Central memory CD8-positive, alpha-beta T cell (primary cell): ENCODE results near the gene KATNA1.
"Not testable (repeated sequence)": the region's sequence is repeated elsewhere in the genome, so short reads cannot be mapped to it uniquely, and the experiment has no call there.

Source experiments
- ATAC-seq: fragments of 150-1000 bp; cut with Tn5 transposase; replicated peaks from 2 replicates; pipeline ENCODE4 v1.10.0; 2022; ENCODE audit warnings: mild to moderate bottlenecking, moderate FRiP score, moderate number of reproducible peaks; ENCODE audit not compliant: poor library complexity, severe bottlenecking; ENCODE audit errors: extremely low read depth
- DNase-seq, 2 donors: peaks; one replicate each; pipeline ENCODE4 v3.0.0; 2021; ENCODE audit warnings: low spot score in 2 of 2
- H3K27ac Mint-ChIP-seq: one replicate; pipeline ENCODE4 v1.8.0; 2022; ENCODE audit warnings: low read depth, mild to moderate bottlenecking, moderate library complexity, mixed read lengths
- H3K27me3 Mint-ChIP-seq: one replicate; pipeline ENCODE4 v1.8.0; 2022; ENCODE audit warnings: mixed read lengths
- H3K36me3 Mint-ChIP-seq: one replicate; pipeline ENCODE4 v1.8.0; 2022; ENCODE audit warnings: mild to moderate bottlenecking, moderate library complexity, mixed read lengths; ENCODE audit not compliant: insufficient read depth
- H3K4me1 Mint-ChIP-seq: one replicate; pipeline ENCODE4 v1.8.0; 2022; ENCODE audit warnings: mixed read lengths
- H3K4me3 Mint-ChIP-seq: one replicate; pipeline ENCODE4 v1.8.0; 2022; ENCODE audit warnings: mild to moderate bottlenecking, moderate library complexity, mixed read lengths
- H3K9me3 Mint-ChIP-seq: one replicate; pipeline ENCODE4 v1.8.0; 2022; ENCODE audit warnings: mixed read lengths

The KATNA1 gene

DNA sequence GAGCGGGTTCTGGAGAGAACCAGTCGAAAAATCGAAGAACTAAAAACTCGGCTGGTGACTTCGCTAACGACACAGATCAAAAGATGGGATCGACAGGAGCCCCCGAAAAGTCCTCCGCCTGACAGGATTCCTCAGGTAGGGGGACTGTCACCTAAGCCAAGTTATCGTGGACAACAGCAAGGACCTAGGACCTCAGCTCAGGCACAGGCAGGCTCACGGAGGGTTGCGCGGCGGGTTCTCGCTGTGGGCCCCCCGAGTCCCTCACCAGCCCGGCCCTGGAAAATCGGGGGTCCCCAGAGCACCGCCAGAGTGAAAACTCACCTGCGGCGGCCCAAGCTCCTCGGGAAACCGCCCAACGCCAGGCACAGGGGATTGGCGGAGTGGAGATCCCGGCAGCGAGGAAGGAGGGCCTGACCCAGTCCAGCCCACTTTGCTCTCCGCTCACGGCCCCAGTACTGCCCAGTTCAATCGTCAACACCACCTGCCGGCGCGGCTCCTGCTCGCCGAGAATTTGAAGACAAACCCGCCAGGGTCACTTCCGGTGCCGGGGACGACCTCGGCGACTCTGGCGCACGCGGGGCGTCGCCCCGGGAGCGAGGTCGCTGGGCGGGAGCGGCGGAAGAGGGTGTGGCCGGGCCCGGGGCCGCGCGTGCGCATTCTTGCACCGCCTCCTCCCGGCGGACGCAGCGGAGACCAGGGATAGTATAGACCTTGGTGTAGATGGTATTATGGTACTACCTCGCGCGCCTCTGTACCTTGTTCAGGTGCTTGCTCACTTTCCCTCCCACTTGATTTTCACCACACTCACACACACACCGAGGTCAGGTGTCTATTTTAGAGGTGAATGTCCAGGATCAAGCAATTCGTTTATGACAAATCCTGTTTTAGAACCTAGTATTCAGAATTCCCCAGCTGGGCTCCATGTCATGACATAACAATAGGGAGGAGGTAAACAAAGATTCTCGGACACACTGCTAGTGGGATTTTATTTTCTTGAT, at the start of gene KATNA1:
Gene KATNA1 (minus strand): TSS at position 567 of the 998 bp plus-strand sequence. CDS start 10,167 bp downstream, outside the sequence.
- Mint-ChIP-seq H3K4me3 (peak within 1 kb of the TSS; percentile 90), H3K27me3 (no peaks in the 10 kb centered on the region), H3K9me3 (no peaks in the 10 kb centered on the region), H3K36me3 (peaks cover 6% of the 10 kb centered on the region), H3K27ac (peak within 1 kb of the TSS; percentile 88), H3K4me1 (peaks cover 22% of the 10 kb centered on the region)
- DNase-seq (peak; percentile 62 to 68), ATAC-seq (peak; percentile 80)

DNA sequence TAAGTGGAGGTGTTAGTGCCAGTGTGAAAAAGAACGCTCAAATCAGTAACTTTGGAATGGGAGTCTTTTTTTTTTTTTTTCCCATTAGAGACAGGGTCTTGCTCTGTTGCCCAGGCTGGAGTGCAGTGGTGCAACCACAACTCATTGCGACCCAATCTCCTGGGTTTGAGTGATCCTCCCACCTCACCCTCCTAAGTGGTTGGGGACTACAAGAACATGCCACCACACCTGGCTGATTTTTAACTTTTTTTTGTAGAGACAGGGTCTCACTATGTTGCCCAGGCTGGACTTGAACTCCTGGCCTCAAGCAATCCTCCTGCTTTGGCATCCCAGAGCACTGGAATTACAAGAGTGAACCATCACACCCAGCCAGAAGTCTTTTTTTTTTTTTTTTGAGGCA, 49.7 kb upstream of the KATNA1 start:
- no peaks in the 10 kb centered on the region for H3K27me3 Mint-ChIP-seq
- no peaks in the 10 kb centered on the region for H3K9me3 Mint-ChIP-seq
- H3K27ac Mint-ChIP-seq, result no peak overlapping the region
- no peak for ATAC-seq
- H3K4me1 Mint-ChIP-seq, result peaks cover 11% of the 10 kb centered on the region
- no peak for DNase-seq
- peaks cover 30% of the 10 kb centered on the region for H3K36me3 Mint-ChIP-seq
- H3K4me3 Mint-ChIP-seq, result no peak overlapping the region

- Mint-ChIP-seq H3K27me3 (no peaks in the 10 kb centered on the region), H3K27ac (no peak overlapping the region), H3K4me1 (peaks cover 12% of the 10 kb centered on the region), H3K9me3 (no peaks in the 10 kb centered on the region), H3K4me3 (no peak overlapping the region), H3K36me3 (peaks cover 36% of the 10 kb centered on the region)
- ATAC-seq (no peak), DNase-seq (no peak)
Observed at GRCh38 chr6:149696901-149697300, 48.4 kb upstream of the KATNA1 start.

DNA sequence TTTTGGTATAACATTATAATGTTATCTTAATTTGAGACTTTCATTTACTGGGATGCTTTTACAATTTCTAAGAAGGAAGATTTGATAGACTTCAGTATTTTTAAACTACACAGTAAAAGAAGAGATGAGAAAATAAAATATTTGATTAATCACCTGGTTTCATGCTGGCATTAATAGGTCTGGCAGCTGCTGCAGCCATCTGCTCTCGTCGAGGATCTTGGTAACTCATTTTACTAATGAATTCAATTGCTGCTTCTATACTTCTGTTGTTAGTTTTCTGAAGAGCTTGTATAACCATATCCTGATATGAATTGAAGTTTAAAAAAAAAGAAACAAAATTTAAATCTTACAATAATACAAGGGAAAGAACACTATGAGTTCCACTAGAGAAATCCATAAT, 46.4 kb upstream of the KATNA1 start:
- no peak for DNase-seq
- H3K27me3 Mint-ChIP-seq, result no peaks in the 10 kb centered on the region
- H3K27ac Mint-ChIP-seq, result no peak overlapping the region
- H3K4me1 Mint-ChIP-seq, result peaks cover 8% of the 10 kb centered on the region
- no peak overlapping the region for H3K4me3 Mint-ChIP-seq
- no peak for ATAC-seq
- H3K9me3 Mint-ChIP-seq, result no peaks in the 10 kb centered on the region
- peaks cover 40% of the 10 kb centered on the region for H3K36me3 Mint-ChIP-seq

DNA sequence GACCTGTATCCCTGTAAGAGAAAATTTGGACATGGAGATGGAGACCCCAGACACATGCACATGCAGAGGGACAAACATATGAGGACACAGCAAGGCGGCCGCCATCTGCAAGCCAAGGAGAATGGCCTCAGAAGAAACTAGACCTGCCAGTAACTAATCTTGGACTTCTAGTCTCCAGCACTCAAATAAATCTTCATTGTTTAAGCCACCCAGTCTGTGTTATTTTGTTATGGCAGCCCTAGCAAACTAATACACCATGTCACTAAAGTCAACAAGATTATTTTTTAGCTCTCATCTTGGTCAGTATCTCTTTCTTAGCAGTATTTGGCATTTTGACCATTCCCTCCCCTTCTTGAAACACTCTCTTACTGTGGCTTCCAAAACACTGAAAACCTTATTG, 42.7 kb upstream of the KATNA1 start:
- ATAC-seq (no peak), DNase-seq (no peak)
- Mint-ChIP-seq H3K4me3 (no peak overlapping the region), H3K27me3 (no peaks in the 10 kb centered on the region), H3K4me1 (peaks cover 21% of the 10 kb centered on the region), H3K27ac (no peak overlapping the region), H3K9me3 (no peaks in the 10 kb centered on the region), H3K36me3 (peaks cover 43% of the 10 kb centered on the region)

DNA sequence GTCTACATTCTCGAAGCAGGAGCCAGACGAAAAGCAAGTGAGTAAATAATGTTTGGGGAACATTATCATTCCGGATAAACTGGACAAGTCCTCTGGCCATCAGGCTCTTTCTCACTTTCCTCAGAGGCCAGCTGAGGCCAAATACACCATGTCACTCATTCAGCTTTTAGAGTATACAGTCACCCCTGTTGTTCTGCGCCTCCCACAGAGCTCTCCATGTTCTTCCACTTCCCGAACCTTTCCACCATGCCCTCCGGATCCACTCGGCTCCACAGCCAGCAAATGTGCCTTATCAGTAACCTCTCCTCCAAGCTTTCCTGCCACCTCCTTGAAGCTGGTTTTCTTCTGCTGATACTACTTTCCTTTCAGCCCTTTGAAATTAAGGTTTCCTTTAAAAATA, 37.7 kb upstream of the KATNA1 start:
- Mint-ChIP-seq H3K4me1 (peaks cover 18% of the 10 kb centered on the region), H3K9me3 (no peaks in the 10 kb centered on the region), H3K27ac (peak overlapping the region; percentile 45), H3K4me3 (no peak overlapping the region), H3K27me3 (no peaks in the 10 kb centered on the region), H3K36me3 (peaks cover 44% of the 10 kb centered on the region)
- no peak for DNase-seq
- ATAC-seq, result no peak

DNA sequence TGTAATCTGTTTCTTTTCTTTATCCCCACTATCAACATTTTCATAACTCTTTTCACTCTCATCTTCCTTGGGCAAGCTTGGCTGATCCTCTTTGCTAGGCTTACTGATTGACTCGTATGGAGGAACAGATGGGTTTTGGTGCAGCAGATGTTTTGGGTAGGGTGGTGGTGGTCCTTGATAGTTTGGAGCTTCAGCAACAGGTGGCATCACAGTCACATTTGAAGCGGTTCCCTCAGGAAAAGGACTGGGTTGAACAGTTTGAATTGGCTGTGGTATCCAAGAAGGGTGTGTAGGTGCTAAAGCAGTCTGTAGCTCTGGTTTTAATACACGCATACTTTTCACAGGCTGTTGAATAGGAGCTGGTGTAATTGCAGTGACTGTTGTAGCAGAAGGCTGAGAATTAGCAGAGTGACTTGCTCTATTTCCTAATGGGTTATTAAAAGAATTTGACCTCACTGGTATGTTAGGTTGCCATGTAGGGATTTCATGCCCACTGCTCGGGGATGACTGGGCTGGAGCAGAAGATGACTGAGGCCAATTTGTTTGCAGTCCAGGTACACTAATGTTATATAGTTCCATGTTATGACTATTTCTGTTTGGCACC, 34.8 kb upstream of the KATNA1 start:
- peak overlapping the region; percentile 43 for H3K27ac Mint-ChIP-seq
- ATAC-seq, result no peak
- H3K27me3 Mint-ChIP-seq, result no peaks in the 10 kb centered on the region
- peaks cover 38% of the 10 kb centered on the region for H3K36me3 Mint-ChIP-seq
- no peak for DNase-seq
- H3K9me3 Mint-ChIP-seq, result no peaks in the 10 kb centered on the region
- H3K4me1 Mint-ChIP-seq, result peaks cover 25% of the 10 kb centered on the region
- H3K4me3 Mint-ChIP-seq, result no peak overlapping the region

DNA sequence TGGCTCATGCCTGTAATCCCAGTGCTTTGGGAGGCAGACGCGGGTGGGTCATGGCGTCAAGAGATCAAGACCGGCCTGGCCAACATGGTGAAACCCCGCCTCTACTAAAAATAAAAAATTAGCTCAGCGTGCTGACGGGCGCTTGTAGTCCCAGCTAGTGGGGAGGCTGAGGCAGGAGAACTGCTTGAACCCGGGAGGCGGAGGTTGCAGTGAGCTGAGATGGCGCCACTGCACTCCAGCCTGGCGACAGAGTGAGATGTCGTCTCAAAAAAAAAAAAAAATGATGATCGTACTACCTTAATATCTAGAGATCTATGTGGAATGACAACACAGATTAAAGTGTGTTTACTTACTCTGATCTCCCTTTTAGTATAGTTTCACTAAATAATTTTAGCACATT, 33.3 kb upstream of the KATNA1 start:
- not testable (repeated sequence) for ATAC-seq, DNase-seq, H3K27me3 Mint-ChIP-seq, H3K9me3 Mint-ChIP-seq, H3K4me3 Mint-ChIP-seq, H3K27ac Mint-ChIP-seq
- Mint-ChIP-seq H3K36me3 (peaks cover 45% of the 10 kb centered on the region), H3K4me1 (peaks cover 24% of the 10 kb centered on the region)

DNA sequence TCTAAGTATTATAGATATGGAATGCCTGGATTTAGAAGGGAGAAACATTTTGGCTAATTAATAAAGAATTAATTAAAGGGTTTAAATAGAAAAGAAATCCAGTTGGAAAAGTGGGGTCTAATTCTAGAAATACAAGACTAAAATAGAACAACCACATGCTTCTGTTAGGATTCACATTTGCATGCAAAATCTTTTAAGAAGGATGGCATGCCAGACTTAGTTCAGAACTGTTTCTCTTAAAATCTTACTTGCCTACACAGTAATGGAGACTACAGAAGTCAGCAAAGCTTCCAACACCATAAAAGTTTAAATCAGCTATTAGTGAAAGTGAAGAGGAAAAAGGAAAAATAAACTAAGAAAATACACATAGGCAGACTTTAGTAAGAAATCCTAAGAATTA, 32.7 kb upstream of the KATNA1 start:
- DNase-seq, result no peak
- peaks cover 49% of the 10 kb centered on the region for H3K36me3 Mint-ChIP-seq

GRCh38 chr6:149680503-149680902, 32.0 kb upstream of the KATNA1 start:
- DNase-seq (no peak), ATAC-seq (no peak)
- Mint-ChIP-seq H3K27ac (no peak overlapping the region), H3K9me3 (no peaks in the 10 kb centered on the region), H3K27me3 (no peaks in the 10 kb centered on the region), H3K4me1 (peaks cover 17% of the 10 kb centered on the region), H3K4me3 (no peak overlapping the region), H3K36me3 (peaks cover 52% of the 10 kb centered on the region)

More for the DNA sequence above, 32.7 kb upstream of the KATNA1 start:
- H3K4me1 Mint-ChIP-seq, result peaks cover 18% of the 10 kb centered on the region
- H3K4me3 Mint-ChIP-seq, result no peak overlapping the region
- H3K9me3 Mint-ChIP-seq, result no peaks in the 10 kb centered on the region
- ATAC-seq, result no peak
- no peak overlapping the region for H3K27ac Mint-ChIP-seq
- no peaks in the 10 kb centered on the region for H3K27me3 Mint-ChIP-seq

GRCh38 chr6:149672265-149672664, 23.8 kb upstream of the KATNA1 start:
- not testable (repeated sequence) for H3K4me1 Mint-ChIP-seq, H3K4me3 Mint-ChIP-seq, H3K27me3 Mint-ChIP-seq, ATAC-seq, DNase-seq, H3K9me3 Mint-ChIP-seq
- H3K36me3 Mint-ChIP-seq, result peaks cover 71% of the 10 kb centered on the region
- H3K27ac Mint-ChIP-seq, result peak overlapping the region; percentile 52

DNA sequence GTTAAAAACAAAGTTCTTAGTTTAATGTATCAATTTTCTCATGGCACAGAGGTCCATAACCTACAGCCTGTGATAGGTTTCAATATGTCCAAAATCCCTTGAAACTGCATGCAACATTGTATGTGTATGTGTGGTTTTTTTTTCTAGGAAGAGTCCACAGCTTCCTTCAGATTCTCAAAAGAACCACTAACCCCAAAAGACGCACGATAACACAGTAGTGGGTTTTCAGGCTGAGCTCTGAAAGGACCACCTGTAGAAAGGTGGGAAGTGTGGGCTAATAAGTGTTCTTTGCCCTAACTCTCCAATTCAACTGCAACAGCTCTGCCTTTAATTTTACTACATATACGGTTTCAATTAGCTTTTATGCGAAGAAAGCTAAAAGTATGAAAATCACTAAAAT, 11.5 kb upstream of the KATNA1 start:
- no peaks in the 10 kb centered on the region for H3K4me1 Mint-ChIP-seq
- H3K27me3 Mint-ChIP-seq, result no peaks in the 10 kb centered on the region
- ATAC-seq (no peak), DNase-seq (no peak)
- H3K27ac Mint-ChIP-seq, result no peak overlapping the region
- no peaks in the 10 kb centered on the region for H3K9me3 Mint-ChIP-seq
- H3K36me3 Mint-ChIP-seq, result peaks cover 29% of the 10 kb centered on the region
- no peak overlapping the region for H3K4me3 Mint-ChIP-seq

DNA sequence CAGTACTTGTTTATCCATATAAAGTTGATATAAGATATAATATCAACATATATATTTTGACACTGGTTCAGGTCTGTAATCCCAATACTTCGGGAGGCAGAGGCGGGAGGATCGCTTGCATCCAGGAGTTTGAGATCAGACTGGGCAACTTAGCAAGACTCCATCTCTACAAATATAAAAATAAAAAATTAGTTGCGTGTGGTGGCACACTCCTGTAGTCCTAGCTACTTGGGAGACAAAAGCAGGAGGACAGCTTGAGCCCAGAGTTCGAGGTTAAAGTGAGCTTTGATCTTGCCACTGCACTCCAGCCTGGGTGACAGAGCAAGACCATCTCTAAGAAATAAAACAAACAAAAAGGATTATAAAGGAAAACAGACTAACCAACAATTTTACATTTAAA, 8.9 kb upstream of the KATNA1 start:
- no peaks in the 10 kb centered on the region for H3K4me1 Mint-ChIP-seq
- no peak overlapping the region for H3K4me3 Mint-ChIP-seq
- H3K9me3 Mint-ChIP-seq, result no peaks in the 10 kb centered on the region
- H3K27me3 Mint-ChIP-seq, result no peaks in the 10 kb centered on the region
- peaks cover 13% of the 10 kb centered on the region for H3K36me3 Mint-ChIP-seq
- no peak overlapping the region for H3K27ac Mint-ChIP-seq
- no peak for DNase-seq
- ATAC-seq, result no peak
